Thoracic aorta (tissue), 2 donors: Measurements from ENCODE around the gene MAPK10. TPM values are rescaled to one million over a fixed set of nuclear protein-coding genes. Genes with fewer than 3 reads are reported as not detected.
"Not testable (repeated sequence)": the region's sequence is repeated elsewhere in the genome, so short reads cannot be mapped to it uniquely, and the experiment has no call there.

Source experiments
- ATAC-seq: fragments of 150-250 bp; one replicate; pipeline ENCODE4 v1.8.0; 2017; ENCODE audit warnings: low read depth; ENCODE audit not compliant: insufficient number of reproducible peaks, low FRiP score
- DNase-seq: peaks from one replicate; pipeline ENCODE4 v3.0.0-alpha.2; 2020; ENCODE audit warnings: low spot score
- H3K27ac ChIP-seq, 2 donors: fragments of 200-600 bp; sonication (generic); 1 replicate in 1 of 2; 2 replicates in 1 of 2; pipeline ENCODE4 v1.5.1; 2016; ENCODE audit warnings: mild to moderate bottlenecking in 2 of 2, moderate library complexity in 2 of 2
- H3K27me3 ChIP-seq: fragments of 200-600 bp; sonication (generic); replicated peaks from 2 replicates; pipeline ENCODE4 v1.6.0; 2016; ENCODE audit warnings: mild to moderate bottlenecking; ENCODE audit not compliant: insufficient read depth
- H3K36me3 ChIP-seq: fragments of 200-600 bp; sonication (generic); one replicate; pipeline ENCODE4 v1.5.1; 2016
- H3K4me1 ChIP-seq, 2 donors: fragments of 200-600 bp; sonication (generic); 1 replicate in 1 of 2; 2 replicates in 1 of 2; pipeline versions ENCODE4 v1.5.1 to v1.6.0; 2016; ENCODE audit warnings: low read depth in 2 of 2, mild to moderate bottlenecking in 1 of 2; ENCODE audit not compliant: control insufficient read depth in 1 of 2
- H3K4me3 ChIP-seq: fragments of 200-600 bp; sonication (generic); 2 replicates; pipeline ENCODE4 v1.5.1; 2016; ENCODE audit warnings: mild to moderate bottlenecking
- H3K9me3 ChIP-seq: fragments of 200-600 bp; sonication (generic); 2 replicates; pipeline ENCODE4 v1.5.1; 2016
- CTCF ChIP-seq: fragments of 200-600 bp; sonication (generic); IDR thresholded peaks from one replicate; pipeline ENCODE4 v1.5.1; 2019; ENCODE audit warnings: antibody characterized with exemption
- total RNA-seq, 2 donors: library from RNA; depleted of rRNA; stranded (reverse); fragments of >200 nt; gene quantifications; one replicate each; pipeline versions ENCODE4 v1.1.0 to v1.2.3, GENCODE V29; 2016

MAPK10 gene
- total RNA-seq, 2 donors from 2014 or later: 28.8 to 44.7 TPM

GRCh38 chr4:86334020-86334750 lies 25.7 kb downstream of the MAPK10 start:
- no peaks in the 10 kb centered on the region for H3K27me3 ChIP-seq
- no peaks in the 10 kb centered on the region for H3K36me3 ChIP-seq
- ATAC-seq (no peak), DNase-seq (no peak)
- no peak for TF ChIP-seq CTCF
- H3K4me3 ChIP-seq: no peak overlapping the region
- H3K4me1 ChIP-seq: peaks cover 4 to 12% of the 10 kb centered on the region in 2 donors
- H3K27ac ChIP-seq: no peak overlapping the region
- H3K9me3 ChIP-seq: no peaks in the 10 kb centered on the region

GRCh38 chr4:86333236-86333635 lies 26.6 kb downstream of the MAPK10 start:
- Histone ChIP-seq H3K27me3 (no peaks in the 10 kb centered on the region), H3K4me3 (no peak overlapping the region), H3K4me1 (peaks cover 3 to 4% of the 10 kb centered on the region in 2 donors), H3K9me3 (no peaks in the 10 kb centered on the region), H3K27ac (no peak overlapping the region), H3K36me3 (no peaks in the 10 kb centered on the region)
- ATAC-seq (no peak), DNase-seq (no peak)
- no peak for TF ChIP-seq CTCF

GRCh38 chr4:86330961-86331742 lies 28.7 kb downstream of the MAPK10 start:
- Histone ChIP-seq H3K4me3 (no peak overlapping the region), H3K27me3 (no peaks in the 10 kb centered on the region), H3K9me3 (no peaks in the 10 kb centered on the region), H3K27ac (peak overlapping the region; percentile 24 to 60), H3K4me1 (peaks cover 0 to 4% of the 10 kb centered on the region in 2 donors), H3K36me3 (no peaks in the 10 kb centered on the region)
- ATAC-seq: no peak
- no peak for DNase-seq
- TF ChIP-seq CTCF: no peak

GRCh38 chr4:86330411-86330810 lies 29.4 kb downstream of the MAPK10 start:
- not testable (repeated sequence) for H3K4me3 ChIP-seq, H3K27ac ChIP-seq

GRCh38 chr4:86329431-86329830 lies 30.4 kb downstream of the MAPK10 start:
- no peak overlapping the region for H3K27ac ChIP-seq

More at GRCh38 chr4:86330411-86330810, 29.4 kb downstream of the MAPK10 start:
- not testable (repeated sequence) for H3K36me3 ChIP-seq, DNase-seq, ATAC-seq, H3K4me1 ChIP-seq, H3K27me3 ChIP-seq, H3K9me3 ChIP-seq

More at GRCh38 chr4:86329431-86329830, 30.4 kb downstream of the MAPK10 start:
- no peak overlapping the region for H3K4me3 ChIP-seq
- no peak for TF ChIP-seq CTCF
- H3K9me3 ChIP-seq: no peaks in the 10 kb centered on the region
- peaks cover 0 to 4% of the 10 kb centered on the region in 2 donors for H3K4me1 ChIP-seq
- no peaks in the 10 kb centered on the region for H3K27me3 ChIP-seq
- no peak for DNase-seq
- no peak for ATAC-seq
- no peaks in the 10 kb centered on the region for H3K36me3 ChIP-seq
